Astrocyte (in vitro differentiated cells and primary cell): ENCODE data around the gene CMIP. TPM values are rescaled to one million over a fixed set of nuclear protein-coding genes. Genes with fewer than 3 reads are reported as not detected.
A peak's percentile ranks its signal among the peaks of the same experiment; 100 is the strongest.

ENCODE experiments used
- DNase-seq: peaks from one replicate; pipeline ENCODE4 v3.0.0-alpha.2; 2010; ENCODE audit warnings: low read depth
- FAIRE-seq: peaks from 2 replicates; lab custom pipeline; 2011; peaks lifted over from hg19 to GRCh38; lab: Jason Lieb, UNC
- H2AFZ ChIP-seq: 2 replicates; pipeline ENCODE4 v1.6.0; 2012; ENCODE audit warnings: low read depth, low read length, inconsistent platforms
- H3K27ac ChIP-seq: 2 replicates; pipeline ENCODE4 v1.5.1; 2011; ENCODE audit warnings: low read depth, low read length, inconsistent platforms
- H3K27me3 ChIP-seq: 2 replicates; pipeline ENCODE4 v1.6.0; 2011; ENCODE audit warnings: low read length, inconsistent platforms; ENCODE audit not compliant: insufficient read depth
- H3K36me3 ChIP-seq: 2 replicates; pipeline ENCODE4 v1.5.1; 2011; ENCODE audit warnings: low read length, inconsistent platforms; ENCODE audit not compliant: insufficient read depth
- H3K4me1 ChIP-seq: 2 replicates; pipeline ENCODE4 v1.5.1; 2011; ENCODE audit warnings: low read length, inconsistent platforms; ENCODE audit not compliant: insufficient read depth
- H3K4me2 ChIP-seq: 2 replicates; pipeline ENCODE4 v1.6.0; 2012; ENCODE audit warnings: low read length, inconsistent platforms
- H3K4me3 ChIP-seq: 2 replicates; pipeline ENCODE4 v1.5.1; 2011; ENCODE audit warnings: low read depth, mild to moderate bottlenecking, low read length, inconsistent platforms; ENCODE audit not compliant: insufficient read depth
- H3K79me2 ChIP-seq: 2 replicates; pipeline ENCODE4 v1.6.0; 2012; ENCODE audit warnings: mild to moderate bottlenecking, low read length, inconsistent platforms; ENCODE audit not compliant: insufficient read depth
- H3K9ac ChIP-seq: 2 replicates; pipeline ENCODE4 v1.6.0; 2012; ENCODE audit warnings: mild to moderate bottlenecking, low read length, inconsistent platforms
- H3K9me3 ChIP-seq: 2 replicates; pipeline ENCODE4 v1.5.1; 2012; ENCODE audit warnings: low read depth, mild to moderate bottlenecking, low read length, inconsistent platforms; ENCODE audit not compliant: insufficient read depth
- H4K20me1 ChIP-seq: 2 replicates; pipeline ENCODE4 v1.6.0; 2012; ENCODE audit warnings: low read length, inconsistent platforms; ENCODE audit not compliant: insufficient read depth
- H3K27ac Mint-ChIP-seq: one replicate; pipeline ENCODE4 v1.8.0; 2021; ENCODE audit warnings: mild to moderate bottlenecking, mixed read lengths; ENCODE audit not compliant: unreplicated experiment
- H3K27me3 Mint-ChIP-seq: one replicate; pipeline ENCODE4 v1.8.0; 2021; ENCODE audit warnings: low read depth, mixed read lengths; ENCODE audit not compliant: unreplicated experiment
- H3K36me3 Mint-ChIP-seq: one replicate; pipeline ENCODE4 v1.8.0; 2021; ENCODE audit warnings: low read depth, mixed read lengths; ENCODE audit not compliant: unreplicated experiment
- H3K4me1 Mint-ChIP-seq: one replicate; pipeline ENCODE4 v1.8.0; 2021; ENCODE audit warnings: low read depth, mixed read lengths; ENCODE audit not compliant: unreplicated experiment
- H3K4me3 Mint-ChIP-seq: one replicate; pipeline ENCODE4 v1.8.0; 2021; ENCODE audit warnings: mild to moderate bottlenecking, moderate library complexity, mixed read lengths; ENCODE audit not compliant: unreplicated experiment
- H3K9me3 Mint-ChIP-seq: one replicate; pipeline ENCODE4 v1.8.0; 2021; ENCODE audit warnings: mild to moderate bottlenecking, mixed read lengths; ENCODE audit not compliant: unreplicated experiment
- CTCF ChIP-seq: IDR thresholded peaks from 2 replicates; pipeline ENCODE4 v1.5.1; 2011; ENCODE audit warnings: low read depth, mild to moderate bottlenecking, inconsistent platforms, low read length, moderate library complexity; ENCODE audit not compliant: insufficient read depth
- EZH2 ChIP-seq: IDR thresholded peaks from 2 replicates; pipeline ENCODE4 v1.6.1; 2012; ENCODE audit warnings: mild to moderate bottlenecking, low read length, inconsistent platforms; ENCODE audit not compliant: insufficient read depth
- total RNA-seq: library from RNA; stranded (reverse); gene quantifications from 2 replicates; pipeline ENCODE4 v1.2.1, GENCODE V29; 2021

The CMIP gene
- total RNA-seq, 1 donor from 2014 or later: 71.5 TPM

GRCh38 chr16:81744911-81745310, 300.3 kb downstream of the CMIP start:
- peaks cover 11% of the 10 kb centered on the region for H3K4me1 Mint-ChIP-seq
- H3K27me3 Mint-ChIP-seq: peaks cover 8% of the 10 kb centered on the region
- no peak for FAIRE-seq

GRCh38 chr16:81745704-81746558, 301.3 kb downstream of the CMIP start:
- Histone ChIP-seq H2AFZ (peak overlapping the region; percentile 89), H3K36me3 (no peaks in the 10 kb centered on the region), H3K4me3 (peak overlapping the region; percentile 52), H4K20me1 (no peaks in the 10 kb centered on the region), H3K79me2 (no peaks in the 10 kb centered on the region), H3K9ac (no peak overlapping the region), H3K27ac (no peak overlapping the region), H3K4me2 (peak overlapping the region; percentile 83), H3K27me3 (no peaks in the 10 kb centered on the region), H3K4me1 (no peaks in the 10 kb centered on the region), H3K9me3 (no peaks in the 10 kb centered on the region)
- Mint-ChIP-seq H3K4me1 (peaks cover 11% of the 10 kb centered on the region), H3K4me3 (peak overlapping the region; percentile 77), H3K36me3 (no peaks in the 10 kb centered on the region), H3K9me3 (no peaks in the 10 kb centered on the region), H3K27me3 (peaks cover 8% of the 10 kb centered on the region), H3K27ac (no peak overlapping the region)
- peak; percentile 18 for DNase-seq
- no peak for FAIRE-seq
- TF ChIP-seq EZH2 (no peak), CTCF (no peak)

More at GRCh38 chr16:81744911-81745310, 300.3 kb downstream of the CMIP start:
- H3K27me3 ChIP-seq: no peaks in the 10 kb centered on the region
- no peaks in the 10 kb centered on the region for H3K79me2 ChIP-seq
- TF ChIP-seq CTCF: no peak
- TF ChIP-seq EZH2: no peak
- H3K36me3 ChIP-seq: no peaks in the 10 kb centered on the region
- no peaks in the 10 kb centered on the region for H4K20me1 ChIP-seq
- H3K9me3 ChIP-seq: no peaks in the 10 kb centered on the region
- H3K27ac ChIP-seq: no peak overlapping the region
- Mint-ChIP-seq H3K4me3 (no peak overlapping the region), H3K36me3 (no peaks in the 10 kb centered on the region), H3K27ac (no peak overlapping the region), H3K9me3 (no peaks in the 10 kb centered on the region)
- H3K4me1 ChIP-seq: no peaks in the 10 kb centered on the region
- no peak for DNase-seq
- no peak overlapping the region for H3K9ac ChIP-seq
- no peak overlapping the region for H3K4me3 ChIP-seq
- no peak overlapping the region for H2AFZ ChIP-seq
- no peak overlapping the region for H3K4me2 ChIP-seq

- H3K36me3 Mint-ChIP-seq: no peaks in the 10 kb centered on the region
- peak overlapping the region; percentile 89 for H2AFZ ChIP-seq
- FAIRE-seq (no peak), DNase-seq (no peak)
- H4K20me1 ChIP-seq: no peaks in the 10 kb centered on the region
- H3K27ac ChIP-seq: no peak overlapping the region
- no peaks in the 10 kb centered on the region for H3K27me3 ChIP-seq
- TF ChIP-seq CTCF: no peak
- no peak for TF ChIP-seq EZH2
- no peaks in the 10 kb centered on the region for H3K9me3 ChIP-seq
- no peak overlapping the region for H3K9ac ChIP-seq
- H3K4me2 ChIP-seq: peak overlapping the region; percentile 83
- peaks cover 11% of the 10 kb centered on the region for H3K4me1 Mint-ChIP-seq
- H3K27me3 Mint-ChIP-seq: peaks cover 8% of the 10 kb centered on the region
- peak overlapping the region; percentile 52 for H3K4me3 ChIP-seq
- H3K9me3 Mint-ChIP-seq: no peaks in the 10 kb centered on the region
- no peaks in the 10 kb centered on the region for H3K79me2 ChIP-seq
- no peak overlapping the region for H3K27ac Mint-ChIP-seq
- H3K4me1 ChIP-seq: no peaks in the 10 kb centered on the region
- H3K4me3 Mint-ChIP-seq: peak overlapping the region; percentile 77
- no peaks in the 10 kb centered on the region for H3K36me3 ChIP-seq
Measured at GRCh38 chr16:81746566-81746965, 302.0 kb downstream of the CMIP start.
